H1 (cell line): ENCODE data around the gene GPR63. TPM values are rescaled to one million over a fixed set of nuclear protein-coding genes. Genes with fewer than 3 reads are reported as not detected.

Experiments
- CTCF ChIA-PET: fragments of 300-600 bp; sonication (Branson Sonifier 250); formaldehyde crosslinking; loops from one replicate; lab custom pipeline; 2021; ENCODE audit not compliant: partially characterized antibody; lab: Charles Lee
- POLR2A ChIA-PET: fragments of 300-600 bp; sonication (Branson Sonifier 250); formaldehyde crosslinking; loops from one replicate; lab custom pipeline; 2021; ENCODE audit warnings: inconsistent platforms; ENCODE audit not compliant: partially characterized antibody; lab: Charles Lee
- DNase-seq, 2 experiments: peaks; one replicate each; pipeline versions ENCODE4 v3.0.0 to v3.0.0-alpha.2; 2010 to 2022; ENCODE audit warnings: low spot score in 2 of 2, low read depth in 1 of 2, mixed read lengths in 1 of 2
- FAIRE-seq: peaks from 2 replicates; lab custom pipeline; 2011; peaks lifted over from hg19 to GRCh38; lab: Jason Lieb, UNC
- H2AFZ ChIP-seq: 2 replicates; pipeline ENCODE4 v1.8.1; 2012; ENCODE audit warnings: low read length, inconsistent platforms
- H2AK5ac ChIP-seq: 2 replicates; pipeline ENCODE4 v1.6.1; 2013; ENCODE audit warnings: low read depth, low read length
- H2BK120ac ChIP-seq: replicated peaks from 2 replicates; pipeline ENCODE3; 2013; ENCODE audit warnings: low read depth, low read length, inconsistent platforms
- H2BK12ac ChIP-seq: 2 replicates; pipeline ENCODE4 v1.6.1; 2013; ENCODE audit warnings: low read depth, low read length
- H2BK15ac ChIP-seq: 2 replicates; pipeline ENCODE4 v1.6.1; 2013; ENCODE audit warnings: low read length
- H2BK20ac ChIP-seq: 2 replicates; pipeline ENCODE4 v1.6.1; 2013; ENCODE audit warnings: low read length
- H2BK5ac ChIP-seq: 2 replicates; pipeline ENCODE4 v1.6.1; 2013; ENCODE audit warnings: low read depth, low read length
- H3K14ac ChIP-seq: 2 replicates; pipeline ENCODE4 v1.6.1; 2013; ENCODE audit warnings: inconsistent platforms; ENCODE audit not compliant: insufficient read length
- H3K18ac ChIP-seq: 2 replicates; pipeline ENCODE4 v1.6.1; 2013; ENCODE audit warnings: low read length; ENCODE audit errors: extremely low read depth
- H3K23ac ChIP-seq: 2 replicates; pipeline ENCODE4 v1.6.1; 2013; ENCODE audit warnings: inconsistent platforms; ENCODE audit not compliant: insufficient read length
- H3K23me2 ChIP-seq: 2 replicates; pipeline ENCODE4 v1.6.1; 2013; ENCODE audit warnings: low read depth, low read length
- H3K27ac ChIP-seq: 2 replicates; pipeline ENCODE4 v1.6.1; 2011; ENCODE audit warnings: low read depth, low read length, inconsistent platforms
- H3K27me3 ChIP-seq, 4 experiments: replicated peaks in 1 of 4; 1 replicate in 1 of 4; 2 replicates in 3 of 4; pipeline versions ENCODE4 v1.6.1 to v1.8.1; 2011 to 2013; ENCODE audit warnings: low read length in 3 of 4, mild to moderate bottlenecking in 3 of 4, inconsistent platforms in 2 of 4, mixed read lengths in 2 of 4, moderate library complexity in 1 of 4; ENCODE audit not compliant: control insufficient read depth in 3 of 4, insufficient read depth in 3 of 4; ENCODE audit errors: extremely low read depth in 1 of 4
- H3K36me3 ChIP-seq, 4 experiments: 2 replicates each; pipeline versions ENCODE4 v1.6.1 to v1.8.1; 2011 to 2013; ENCODE audit warnings: mild to moderate bottlenecking in 4 of 4, low read length in 3 of 4, moderate library complexity in 2 of 4, control low read depth in 1 of 4, inconsistent platforms in 1 of 4; ENCODE audit not compliant: insufficient read depth in 4 of 4, control insufficient read depth in 2 of 4
- H3K4ac ChIP-seq: replicated peaks from 2 replicates; pipeline ENCODE3; 2013; ENCODE audit warnings: low read length, low read depth, mixed read lengths, inconsistent platforms; ENCODE audit not compliant: insufficient read length
- H3K4me1 ChIP-seq, 4 experiments: replicated peaks in 1 of 4; 1 replicate in 1 of 4; 2 replicates in 3 of 4; pipeline versions ENCODE4 v1.6.1 to v1.8.1; 2011 to 2013; ENCODE audit warnings: low read length in 3 of 4, inconsistent platforms in 2 of 4, mixed read lengths in 1 of 4; ENCODE audit not compliant: insufficient read depth in 4 of 4, control insufficient read depth in 3 of 4
- H3K4me2 ChIP-seq, 2 experiments: 2 replicates each; pipeline versions ENCODE4 v1.6.1 to v1.8.1; 2011 to 2013; ENCODE audit warnings: low read depth in 2 of 2, low read length in 2 of 2, control low read depth in 1 of 2, inconsistent platforms in 1 of 2, mild to moderate bottlenecking in 1 of 2; ENCODE audit not compliant: insufficient read depth in 1 of 2
- H3K4me3 ChIP-seq, 4 experiments: fragments of 200-600, 300-600 bp in 1 of 4; sonication (generic), shearing (Covaris generic), sonication (Bioruptor Twin) in 1 of 4; 2 replicates each; pipeline versions ENCODE4 v1.5.1 to v1.8.1; 2011 to 2016; ENCODE audit warnings: low read length in 4 of 4, low read depth in 3 of 4, control low read depth in 2 of 4, inconsistent platforms in 2 of 4, mild to moderate bottlenecking in 2 of 4, mixed read lengths in 1 of 4, moderate library complexity in 1 of 4; ENCODE audit not compliant: insufficient read depth in 2 of 4; ENCODE audit errors: extremely low read depth in 1 of 4
- H3K56ac ChIP-seq: replicated peaks from 2 replicates; pipeline ENCODE3; 2013; ENCODE audit warnings: low read depth, mild to moderate bottlenecking, mixed read lengths, low read length, inconsistent platforms; ENCODE audit not compliant: insufficient read length
- H3K79me1 ChIP-seq: 2 replicates; pipeline ENCODE4 v1.6.1; 2013; ENCODE audit warnings: low read depth, low read length, control low read depth
- H3K79me2 ChIP-seq, 2 experiments: 2 replicates each; pipeline versions ENCODE4 v1.6.1 to v1.8.1; 2012 to 2013; ENCODE audit warnings: low read length in 2 of 2, mild to moderate bottlenecking in 2 of 2, inconsistent platforms in 1 of 2; ENCODE audit not compliant: insufficient read depth in 2 of 2, control insufficient read depth in 1 of 2
- H3K9ac ChIP-seq, 4 experiments: replicated peaks in 1 of 4; 1 replicate in 1 of 4; 2 replicates in 3 of 4; pipeline versions ENCODE4 v1.6.1 to v1.8.1; 2011 to 2013; ENCODE audit warnings: low read depth in 3 of 4, low read length in 3 of 4, control low read depth in 2 of 4, mild to moderate bottlenecking in 2 of 4, moderate library complexity in 2 of 4, inconsistent platforms in 1 of 4; ENCODE audit errors: extremely low read depth in 1 of 4
- H3K9me3 ChIP-seq, 2 experiments: 2 replicates each; pipeline versions ENCODE4 v1.6.1 to v1.8.1; 2012 to 2013; ENCODE audit warnings: mild to moderate bottlenecking in 2 of 2, moderate library complexity in 2 of 2, control low read depth in 1 of 2, inconsistent platforms in 1 of 2, low read depth in 1 of 2, low read length in 1 of 2, mixed read lengths in 1 of 2; ENCODE audit not compliant: insufficient read depth in 2 of 2
- H4K20me1 ChIP-seq, 2 experiments: replicated peaks in 1 of 2; 2 replicates each; pipeline versions ENCODE3 to v1.8.1; 2011 to 2013; ENCODE audit warnings: inconsistent platforms in 2 of 2, low read length in 2 of 2, mild to moderate bottlenecking in 1 of 2; ENCODE audit not compliant: insufficient read depth in 2 of 2, control insufficient read depth in 1 of 2
- H4K5ac ChIP-seq: 2 replicates; pipeline ENCODE4 v1.6.1; 2013; ENCODE audit warnings: low read length, low read depth, mixed read lengths, inconsistent platforms; ENCODE audit not compliant: insufficient read length
- H4K8ac ChIP-seq: 2 replicates; pipeline ENCODE4 v1.8.0; 2013; ENCODE audit warnings: mild to moderate bottlenecking, moderate library complexity, low read length, inconsistent platforms; ENCODE audit not compliant: insufficient read depth; ENCODE audit errors: extremely low read depth
- H4K91ac ChIP-seq: replicated peaks from 2 replicates; pipeline ENCODE3; 2013; ENCODE audit warnings: low read length, mixed read lengths, inconsistent platforms; ENCODE audit not compliant: insufficient read length
- CBX5 ChIP-seq: fragments of 300-800, 300-1000 bp; sonication (generic); IDR thresholded peaks from 2 replicates; pipeline ENCODE4 v1.7.1; 2016; ENCODE audit warnings: antibody characterized with exemption, low read length, low read depth
- CHD2 ChIP-seq: IDR thresholded peaks from 2 replicates; pipeline ENCODE4 v1.6.1; 2012; ENCODE audit warnings: low read length, improper control_type of control experiment
- KDM5A ChIP-seq: fragments of 200-600 bp; IDR thresholded peaks from 2 replicates; pipeline ENCODE4 v1.7.1; 2012; ENCODE audit warnings: mild to moderate bottlenecking, low read length, inconsistent platforms, mixed read lengths
- NANOG ChIP-seq: IDR thresholded peaks from 2 replicates; pipeline ENCODE4 v1.6.1; 2011; ENCODE audit warnings: low read length, low read depth, mild to moderate bottlenecking, inconsistent platforms; ENCODE audit not compliant: insufficient read depth, poor library complexity, severe bottlenecking
- PHF8 ChIP-seq: fragments of 200-600 bp; sonication (generic); conservative IDR thresholded peaks from 2 replicates; pipeline ENCODE4 v1.7.1; 2012; ENCODE audit warnings: low read depth, mild to moderate bottlenecking, inconsistent platforms, low read length, moderate library complexity
- POU5F1 ChIP-seq: IDR thresholded peaks from 2 replicates; pipeline ENCODE4 v1.6.1; 2011; ENCODE audit warnings: low read depth, mild to moderate bottlenecking, low read length, moderate library complexity
- SAP30 ChIP-seq: fragments of 300-600 bp; sonication (generic); IDR thresholded peaks from 2 replicates; pipeline ENCODE4 v1.7.1; 2012; ENCODE audit warnings: low read length, moderate library complexity, mild to moderate bottlenecking, inconsistent platforms; ENCODE audit not compliant: insufficient read depth, insufficient replicate concordance
- SIN3A ChIP-seq, 2 experiments: IDR thresholded peaks in 1 of 2; conservative IDR thresholded peaks in 1 of 2; 2 replicates each; pipeline ENCODE4 v1.6.1; 2011 to 2012; ENCODE audit warnings: low read length in 2 of 2, improper control_type of control experiment in 1 of 2, low read depth in 1 of 2, mild to moderate bottlenecking in 1 of 2
- SP4 ChIP-seq: IDR thresholded peaks from 2 replicates; pipeline ENCODE4 v1.6.1; 2012; ENCODE audit warnings: low read length, inconsistent platforms
- SRF ChIP-seq: IDR thresholded peaks from 2 replicates; pipeline ENCODE4 v1.6.1; 2011; ENCODE audit warnings: mild to moderate bottlenecking, low read depth, low read length, moderate library complexity
- TCF12 ChIP-seq: IDR thresholded peaks from 2 replicates; pipeline ENCODE4 v1.6.1; 2011; ENCODE audit warnings: low read depth, mild to moderate bottlenecking, low read length
- WGBS, 2 experiments: shearing (Covaris generic) in 1 of 2; methylation state at CpG; one replicate each; pipeline versions ENCODE4 v1.1.6 to v1.1.7; 2013 to 2015; ENCODE audit warnings: low lambda C conversion rate in 2 of 2, mixed read lengths in 2 of 2, inconsistent platforms in 1 of 2, low coverage in 1 of 2, missing lambda C conversion rate in 1 of 2; ENCODE audit not compliant: insufficient replicate concordance in 2 of 2, insufficient coverage in 1 of 2, insufficient read length in 1 of 2; ENCODE audit errors: extremely low coverage in 1 of 2, missing lambda C conversion rate in 1 of 2; 5-methylcytosine and 5-hydroxymethylcytosine counted together
- polyA plus RNA-seq, 7 experiments: library from polyadenylated mRNA; depleted of rRNA in 3 of 7; stranded (reverse) in 5 of 7; unstranded in 2 of 7; fragments of >200 nt in 5 of 7; fragments of 200-250 nt in 2 of 7; gene quantifications; 1 replicate in 5 of 7; 2 replicates in 1 of 7; 4 replicates in 1 of 7; pipeline versions ENCODE4 v1.2.1 to v1.2.3, GENCODE V29; 2011 to 2013; ENCODE audit warnings: missing spikeins in 2 of 7, mixed read lengths in 2 of 7
- total RNA-seq: library from RNA; stranded (reverse); fragmentation: NEBNext Ultra II Directional; extraction: Animal tissue kit (Norgen Biotek cat#: 25700); gene quantifications from 2 replicates; pipeline ENCODE4 v1.2.1, GENCODE V29; 2021
- TF ChIP-seq, protein P1 (sequence below), 3 experiments: IDR thresholded peaks; 1 replicate in 2 of 3; 2 replicates in 1 of 3; pipeline versions ENCODE4 v1.5.1 to v1.6.1; 2011; ENCODE audit warnings: low read length in 3 of 3, mild to moderate bottlenecking in 3 of 3, inconsistent platforms in 2 of 3, low read depth in 1 of 3, moderate library complexity in 1 of 3; ENCODE audit not compliant: insufficient read depth in 1 of 3; ENCODE audit errors: control extremely low read depth in 1 of 3

The GPR63 gene
- total and polyA plus RNA-seq, 2 of the 8 experiments (the other 6 are each of a cell fraction or from before 2014, with no cell fraction given) = 6.1 to 11.6 TPM

- Histone ChIP-seq H3K9me3 (peaks cover 0 to 6% of the 10 kb centered on the region in 2 experiments; a peak in 1 of 4 replicates), H2BK5ac (no peak overlapping the region), H3K4ac (no peak overlapping the region), H3K14ac (no peak overlapping the region), H3K9ac (no peak overlapping the region; a peak in 1 of 7 replicates), H2BK20ac (no peak overlapping the region), H3K4me3 (no peak overlapping the region), H2BK15ac (no peak overlapping the region), H3K27ac (no peak overlapping the region), H3K18ac (no peak overlapping the region), H3K27me3 (no peaks in the 10 kb centered on the region), H3K79me1 (no peaks in the 10 kb centered on the region), H3K56ac (no peak overlapping the region), H2AFZ (no peak overlapping the region), H3K4me2 (no peak overlapping the region), H3K23ac (no peak overlapping the region), H4K91ac (no peak overlapping the region), H2BK12ac (no peak overlapping the region), H3K23me2 (no peaks in the 10 kb centered on the region), H2AK5ac (no peak overlapping the region), H4K8ac (no peak overlapping the region), H4K5ac (no peak overlapping the region), H3K79me2 (no peaks in the 10 kb centered on the region), H2BK120ac (no peak overlapping the region), H3K4me1 (no peaks in the 10 kb centered on the region), H3K36me3 (no peaks in the 10 kb centered on the region), H4K20me1 (no peaks in the 10 kb centered on the region)
- FAIRE-seq (no peak), DNase-seq (no peak)
- ChIA-PET POLR2A (no interaction called here), CTCF (no interaction called here)
- 96% methylated on average over 3 of the region's 3 CpGs; no CpG with 5 or more reads in 1 of the 2 experiments for WGBS, 2 experiments
- TF ChIP-seq TCF12 (no peak), CHD2 (no peak), POU5F1 (no peak), SP4 (no peak), PHF8 (no peak), NANOG (no peak), SIN3A (conservative IDR thresholded peaks at IDR 0.05 in 1 of 2, IDR thresholded peaks at IDR 0.05 in 1 of 2; ENCODE audit: low read depth in 1 of 2, low read length in 2 of 2) (no peak), SAP30 (no peak), SRF (no peak), KDM5A (no peak), CBX5 (no peak)
- TF ChIP-seq, protein P1, sequence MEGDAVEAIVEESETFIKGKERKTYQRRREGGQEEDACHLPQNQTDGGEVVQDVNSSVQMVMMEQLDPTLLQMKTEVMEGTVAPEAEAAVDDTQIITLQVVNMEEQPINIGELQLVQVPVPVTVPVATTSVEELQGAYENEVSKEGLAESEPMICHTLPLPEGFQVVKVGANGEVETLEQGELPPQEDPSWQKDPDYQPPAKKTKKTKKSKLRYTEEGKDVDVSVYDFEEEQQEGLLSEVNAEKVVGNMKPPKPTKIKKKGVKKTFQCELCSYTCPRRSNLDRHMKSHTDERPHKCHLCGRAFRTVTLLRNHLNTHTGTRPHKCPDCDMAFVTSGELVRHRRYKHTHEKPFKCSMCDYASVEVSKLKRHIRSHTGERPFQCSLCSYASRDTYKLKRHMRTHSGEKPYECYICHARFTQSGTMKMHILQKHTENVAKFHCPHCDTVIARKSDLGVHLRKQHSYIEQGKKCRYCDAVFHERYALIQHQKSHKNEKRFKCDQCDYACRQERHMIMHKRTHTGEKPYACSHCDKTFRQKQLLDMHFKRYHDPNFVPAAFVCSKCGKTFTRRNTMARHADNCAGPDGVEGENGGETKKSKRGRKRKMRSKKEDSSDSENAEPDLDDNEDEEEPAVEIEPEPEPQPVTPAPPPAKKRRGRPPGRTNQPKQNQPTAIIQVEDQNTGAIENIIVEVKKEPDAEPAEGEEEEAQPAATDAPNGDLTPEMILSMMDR (IDR thresholded peaks at IDR 0.05; ENCODE audit: control extremely low read depth in 1 of 3, insufficient read depth in 1 of 3, low read depth in 1 of 3, low read length in 3 of 3) = no peak
These were observed 15.3 kb upstream of the GPR63 start for GRCh38 chr6:96852605-96853004.
